A172 (cell line): ENCODE data around the gene TUBB. TPM values are rescaled to one million over a fixed set of nuclear protein-coding genes. Genes with fewer than 3 reads are reported as not detected.
A peak's percentile ranks its signal among the peaks of the same experiment; 100 is the strongest.
"Not testable (repeated sequence)": the region's sequence is repeated elsewhere in the genome, so short reads cannot be mapped to it uniquely, and the experiment has no call there.

ENCODE experiments used
- DNase-seq: peaks from one replicate; pipeline ENCODE4 v3.0.0-alpha.2; 2015; ENCODE audit warnings: low spot score
- total RNA-seq: library from RNA; depleted of rRNA; stranded (reverse); fragments of >200 nt; shearing (Covaris generic); gene quantifications from 2 replicates; pipeline ENCODE4 v1.2.3, GENCODE V29; 2014

The TUBB gene
- total RNA-seq, 1 experiment from 2014 or later: 1,118 TPM

DNA sequence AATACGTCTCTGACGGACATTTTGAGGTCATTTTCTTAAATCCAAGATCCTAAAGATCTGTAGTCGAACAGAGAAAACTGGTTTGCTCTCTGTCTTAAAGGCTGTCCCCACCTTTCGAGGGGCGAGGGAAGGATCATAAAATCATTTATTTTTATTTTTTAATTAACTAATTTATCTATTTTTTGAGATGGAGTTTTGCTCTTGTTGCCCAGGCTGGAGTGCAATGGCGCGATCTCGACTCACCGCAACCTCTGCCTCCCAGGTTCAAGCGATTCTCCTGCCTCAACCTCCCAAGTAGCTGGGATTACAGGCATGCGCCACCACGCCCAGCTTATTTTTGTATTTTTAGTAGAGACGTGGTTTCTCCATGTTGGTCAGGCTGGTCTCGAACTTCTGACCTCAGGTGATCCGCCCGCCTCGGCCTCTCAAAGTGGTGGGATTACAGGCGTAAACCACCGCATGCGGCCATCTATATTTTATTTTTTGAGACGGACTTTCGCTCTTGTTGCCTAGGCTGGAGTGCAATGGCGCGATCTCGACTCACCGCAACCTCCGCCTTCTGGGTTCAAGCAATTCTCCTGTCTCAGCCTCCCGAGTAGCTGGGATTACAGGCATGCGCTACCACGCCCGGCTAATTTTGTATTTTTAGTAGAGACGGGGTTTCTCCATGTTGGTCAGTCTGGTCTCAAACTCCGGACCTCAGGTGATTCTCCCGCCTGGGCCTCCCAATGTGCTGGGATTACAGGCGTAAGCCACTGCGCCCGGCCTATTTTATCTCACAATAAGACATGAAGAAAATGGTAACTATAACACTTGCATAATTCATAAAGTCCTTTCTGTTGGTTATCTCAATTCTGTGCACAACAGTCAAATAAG, 2.1 kb upstream of the TUBB start:
- DNase-seq: not testable (repeated sequence)

DNA sequence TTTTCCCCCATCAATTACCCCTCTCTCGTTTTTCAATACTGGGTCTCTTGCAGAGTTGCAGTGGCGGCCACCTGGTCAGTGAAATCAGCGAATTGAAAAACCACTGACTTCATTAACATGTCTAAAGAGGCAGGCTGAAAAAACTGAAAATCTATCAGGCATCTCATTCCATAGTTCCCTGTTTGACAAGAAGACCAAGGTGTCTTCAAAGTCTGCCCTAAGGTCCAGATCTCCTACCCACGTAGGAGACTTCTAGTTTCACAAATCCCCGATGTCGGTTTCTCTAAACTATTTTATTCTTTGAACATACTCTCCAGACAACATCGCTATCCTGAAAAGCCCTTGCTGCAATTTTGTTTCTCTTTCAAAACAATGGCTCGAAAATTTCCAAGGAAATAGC, 796 bp upstream of the TUBB start:
- no peak for DNase-seq

GRCh38 chr6:30720738-30721197, 616 bp downstream of the TUBB start:
- peak; percentile 33 for DNase-seq

DNA sequence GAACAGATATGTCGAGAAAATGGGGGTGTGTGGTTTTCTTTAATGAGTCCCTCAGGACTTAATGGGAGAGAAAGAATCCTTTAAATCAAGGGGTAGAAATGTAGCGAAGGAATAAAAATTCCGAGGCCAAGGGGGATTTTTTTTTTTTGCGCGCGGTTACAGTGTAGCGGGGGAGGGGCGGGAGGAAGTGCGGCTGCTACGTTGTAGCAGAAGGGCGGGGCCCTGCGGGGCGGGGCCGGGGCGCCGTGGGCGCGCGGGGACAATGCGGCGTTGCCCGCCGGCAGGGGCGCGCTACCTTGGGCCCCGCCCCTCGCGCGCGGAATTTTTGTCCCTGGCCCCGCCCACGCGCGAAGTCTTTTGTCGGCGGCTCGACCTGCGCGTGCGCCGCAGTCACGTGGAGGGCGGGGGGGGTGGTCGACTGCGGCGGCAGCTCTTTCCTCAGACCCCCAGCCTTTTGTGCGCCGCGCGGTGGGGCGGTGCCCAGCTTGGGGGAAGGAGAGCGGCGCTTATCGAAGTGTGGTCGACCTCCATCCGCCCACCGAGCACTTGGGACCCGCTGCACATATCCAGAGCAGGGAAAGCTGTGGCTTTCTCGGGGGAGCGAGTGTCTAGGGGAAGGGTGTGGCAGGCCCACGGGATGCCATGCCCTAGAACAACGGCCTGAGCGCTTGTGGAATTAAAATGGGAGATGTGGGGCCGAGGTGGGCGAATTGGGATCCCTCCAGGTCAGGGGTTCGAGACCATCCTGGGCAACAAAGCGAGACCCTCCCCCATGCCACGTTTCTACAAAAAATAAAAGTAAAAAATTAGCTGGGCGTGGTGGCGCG, 1.3 kb downstream of the TUBB start:
- DNase-seq: peak; percentile 73

DNA sequence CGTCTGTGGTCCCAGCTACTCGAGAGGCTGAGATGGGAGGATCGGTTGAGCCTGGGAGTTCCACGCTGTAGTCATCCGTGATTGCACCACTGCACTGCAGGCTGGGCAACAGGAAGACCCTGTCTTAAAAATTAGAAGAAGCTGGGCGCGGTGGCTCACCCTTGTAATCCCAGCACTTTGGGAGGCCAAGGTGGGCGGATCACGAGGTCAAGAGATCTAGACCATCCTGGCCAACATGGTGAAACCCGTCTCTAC, 1.8 kb downstream of the TUBB start:
- not testable (repeated sequence) for DNase-seq

- DNase-seq: peak; percentile 71
These were observed 2.3 kb downstream of the TUBB start for GRCh38 chr6:30722280-30723112.

DNA sequence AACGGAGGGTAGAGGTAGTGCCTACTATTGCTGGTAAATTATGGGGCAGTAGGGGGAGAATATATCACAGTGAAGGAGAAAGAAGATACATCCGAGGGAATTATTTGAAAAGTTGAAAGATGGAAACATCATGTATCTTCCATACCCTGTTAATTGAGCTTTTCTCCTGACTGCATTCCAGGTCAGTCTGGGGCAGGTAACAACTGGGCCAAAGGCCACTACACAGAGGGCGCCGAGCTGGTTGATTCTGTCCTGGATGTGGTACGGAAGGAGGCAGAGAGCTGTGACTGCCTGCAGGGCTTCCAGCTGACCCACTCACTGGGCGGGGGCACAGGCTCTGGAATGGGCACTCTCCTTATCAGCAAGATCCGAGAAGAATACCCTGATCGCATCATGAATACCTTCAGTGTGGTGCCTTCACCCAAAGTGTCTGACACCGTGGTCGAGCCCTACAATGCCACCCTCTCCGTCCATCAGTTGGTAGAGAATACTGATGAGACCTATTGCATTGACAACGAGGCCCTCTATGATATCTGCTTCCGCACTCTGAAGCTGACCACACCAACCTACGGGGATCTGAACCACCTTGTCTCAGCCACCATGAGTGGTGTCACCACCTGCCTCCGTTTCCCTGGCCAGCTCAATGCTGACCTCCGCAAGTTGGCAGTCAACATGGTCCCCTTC, 3.1 kb downstream of the TUBB start:
- DNase-seq: not testable (repeated sequence)

DNA sequence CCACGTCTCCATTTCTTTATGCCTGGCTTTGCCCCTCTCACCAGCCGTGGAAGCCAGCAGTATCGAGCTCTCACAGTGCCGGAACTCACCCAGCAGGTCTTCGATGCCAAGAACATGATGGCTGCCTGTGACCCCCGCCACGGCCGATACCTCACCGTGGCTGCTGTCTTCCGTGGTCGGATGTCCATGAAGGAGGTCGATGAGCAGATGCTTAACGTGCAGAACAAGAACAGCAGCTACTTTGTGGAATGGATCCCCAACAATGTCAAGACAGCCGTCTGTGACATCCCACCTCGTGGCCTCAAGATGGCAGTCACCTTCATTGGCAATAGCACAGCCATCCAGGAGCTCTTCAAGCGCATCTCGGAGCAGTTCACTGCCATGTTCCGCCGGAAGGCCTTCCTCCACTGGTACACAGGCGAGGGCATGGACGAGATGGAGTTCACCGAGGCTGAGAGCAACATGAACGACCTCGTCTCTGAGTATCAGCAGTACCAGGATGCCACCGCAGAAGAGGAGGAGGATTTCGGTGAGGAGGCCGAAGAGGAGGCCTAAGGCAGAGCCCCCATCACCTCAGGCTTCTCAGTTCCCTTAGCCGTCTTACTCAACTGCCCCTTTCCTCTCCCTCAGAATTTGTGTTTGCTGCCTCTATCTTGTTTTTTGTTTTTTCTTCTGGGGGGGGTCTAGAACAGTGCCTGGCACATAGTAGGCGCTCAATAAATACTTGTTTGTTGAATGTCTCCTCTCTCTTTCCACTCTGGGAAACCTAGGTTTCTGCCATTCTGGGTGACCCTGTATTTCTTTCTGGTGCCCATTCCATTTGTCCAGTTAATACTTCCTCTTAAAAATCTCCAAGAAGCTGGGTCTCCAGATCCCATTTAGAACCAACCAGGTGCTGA, 3.9 kb downstream of the TUBB start:
- peak; percentile 19 for DNase-seq

GRCh38 chr6:30724906-30725667, 4.9 kb downstream of the TUBB start:
- DNase-seq: peak; percentile 25

- peak; percentile 76 for DNase-seq
These were observed 5.8 kb downstream of the TUBB start for GRCh38 chr6:30725713-30726505.

- DNase-seq: peak; percentile 56
These were observed 6.6 kb downstream of the TUBB start for GRCh38 chr6:30726506-30727413.

DNA sequence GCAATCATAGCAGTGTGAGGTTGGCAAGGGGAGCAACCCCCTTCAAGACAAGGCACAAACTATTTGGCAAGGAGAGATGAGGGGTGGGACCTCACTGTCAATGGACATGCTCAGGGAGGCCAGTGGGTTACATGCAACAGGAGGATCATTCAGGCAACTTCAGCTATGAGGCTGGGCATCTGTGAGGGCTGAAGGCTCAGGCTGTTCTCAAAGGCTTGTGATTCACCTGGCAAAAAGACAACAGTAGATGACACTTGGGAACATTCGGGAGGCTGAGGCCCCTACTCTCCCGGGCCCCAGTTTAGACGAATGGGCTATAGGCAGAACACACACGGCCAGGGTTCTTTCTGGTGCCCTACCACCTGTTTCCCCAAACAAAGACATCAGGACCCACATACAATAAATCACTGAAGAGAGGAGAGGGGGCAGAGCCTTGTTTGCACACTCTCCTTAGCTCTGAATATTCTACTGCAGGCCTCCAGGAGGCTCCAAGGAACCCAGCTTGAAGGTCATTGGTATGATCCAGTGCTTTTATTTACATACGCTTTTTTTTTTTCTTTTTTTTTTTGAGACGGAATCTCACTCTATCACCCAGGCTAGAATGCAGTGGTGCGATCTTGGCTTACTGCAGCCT, 7.9 kb downstream of the TUBB start:
- peak; percentile 54 for DNase-seq

DNA sequence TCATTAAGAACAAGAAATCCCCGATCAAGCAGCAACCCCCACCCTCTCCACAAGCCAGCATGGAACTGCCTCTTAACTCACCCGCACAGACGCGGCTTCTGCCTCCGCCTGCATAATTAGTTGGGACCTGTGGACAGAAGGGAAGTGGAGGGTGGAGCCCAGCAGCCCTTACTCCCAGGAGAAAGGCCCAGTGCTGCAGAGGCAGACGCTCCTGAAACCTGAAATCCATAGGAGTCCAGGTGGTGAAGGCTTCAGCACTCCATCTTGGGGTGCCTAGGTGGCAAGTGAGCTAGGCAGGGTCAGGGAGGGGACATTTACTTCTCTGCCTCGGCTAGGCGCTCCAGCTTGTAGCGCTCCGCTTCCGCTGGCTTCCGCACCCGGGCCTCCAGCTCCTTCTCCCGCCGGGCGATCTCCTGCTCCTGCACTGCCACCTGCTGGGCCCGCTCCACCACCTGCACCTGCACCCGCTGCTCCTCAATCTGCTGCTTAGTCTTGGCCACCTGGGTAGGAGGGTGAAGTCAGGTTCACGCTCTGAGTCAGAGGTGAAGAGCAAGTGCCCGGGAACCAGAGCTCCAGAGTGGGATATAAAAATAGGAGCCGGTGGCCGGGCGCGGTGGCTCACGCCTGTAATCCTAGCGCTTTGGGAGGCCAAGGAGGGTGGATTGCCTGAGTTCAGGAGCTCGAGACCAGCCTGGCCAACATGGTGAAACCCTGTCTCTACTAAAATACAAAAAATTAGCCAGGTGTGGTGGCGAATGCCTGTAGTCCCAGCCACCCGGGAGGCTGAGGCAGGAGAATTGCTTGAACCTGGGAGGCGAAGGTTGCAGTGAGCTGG, 10.7 kb downstream of the TUBB start:
- DNase-seq: peak; percentile 59

DNA sequence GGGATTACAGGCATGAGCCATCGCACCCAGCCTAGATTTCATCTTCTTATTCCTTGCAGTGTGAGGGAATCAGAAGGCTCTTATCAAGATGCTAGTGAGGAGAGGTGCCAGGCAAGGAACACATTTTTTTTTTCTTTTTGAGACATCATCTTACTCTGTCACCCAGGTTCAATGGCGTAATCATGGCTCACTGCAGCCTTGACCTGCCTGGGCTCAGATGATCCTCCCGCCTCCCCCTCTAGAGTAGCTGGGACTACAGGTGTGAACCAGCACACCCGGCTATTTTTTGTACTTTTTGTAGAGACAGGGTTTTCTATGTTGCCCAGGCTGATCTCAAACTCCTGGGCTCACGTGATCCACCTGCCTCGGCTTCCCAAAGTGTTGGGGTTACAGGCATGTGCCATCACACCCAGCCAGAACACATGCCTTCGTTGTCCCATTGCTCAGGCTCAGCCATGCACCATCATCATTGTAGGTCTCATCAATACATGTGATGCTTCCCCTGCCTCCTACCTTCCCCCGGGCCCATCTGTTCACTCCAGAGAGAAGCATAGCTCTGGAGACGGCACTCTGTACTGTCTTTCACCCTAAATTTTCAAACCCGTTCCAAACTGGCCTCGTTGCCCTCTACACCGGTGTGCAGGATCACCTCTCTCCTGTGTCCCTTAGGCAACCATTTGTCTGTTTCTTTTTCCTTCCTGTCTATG, 12.2 kb downstream of the TUBB start:
- no peak for DNase-seq

DNA sequence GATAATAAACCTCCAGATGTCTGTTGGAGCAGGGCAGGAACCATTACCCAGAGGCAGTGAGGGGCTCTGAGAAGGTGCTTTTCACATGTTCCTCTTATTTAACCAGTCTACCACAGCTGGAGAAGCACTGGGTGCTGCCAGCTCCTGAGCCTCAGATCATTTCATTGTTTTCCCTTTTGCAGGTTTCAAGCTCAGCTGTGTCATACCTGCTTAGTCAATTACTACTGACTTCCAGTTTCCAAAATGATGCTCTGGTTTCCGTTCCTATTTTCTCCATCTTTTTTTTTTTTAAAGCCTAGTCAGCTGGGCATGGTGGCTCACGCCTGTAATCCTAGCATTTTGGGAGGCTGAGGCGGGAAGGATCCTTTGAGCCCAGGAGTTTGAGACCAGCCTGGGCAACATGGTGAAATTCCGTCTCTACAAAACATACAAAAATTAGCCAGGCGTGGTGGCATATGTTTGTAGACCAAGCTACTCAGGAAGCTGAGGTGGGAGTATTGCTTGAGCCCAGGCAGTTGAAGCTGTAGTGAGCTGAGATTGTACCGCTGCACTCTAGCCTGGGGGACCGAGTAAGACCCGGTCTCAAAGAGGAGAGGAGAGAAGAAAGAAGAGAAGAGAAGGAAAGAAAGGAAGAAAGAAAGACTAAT, 15.6 kb downstream of the TUBB start:
- DNase-seq: no peak
